ENCODE data around the gene EIF4E1B. TPM values are rescaled to one million over a fixed set of nuclear protein-coding genes. Genes with fewer than 3 reads are reported as not detected.

The EIF4E1B gene
- total and polyA plus RNA-seq, 4 donors, result not detected

- Histone ChIP-seq H3K9ac (ENCODE audit: low read depth in 1 of 2, low read length in 2 of 2) (no peak overlapping the region), H3K27me3 (ENCODE audit: control insufficient read depth in 4 of 4, insufficient read depth in 4 of 4, low read length in 3 of 4) (peaks cover 0 to 2% (median 0%) of the 10 kb centered on the region in 4 donors), H3K36me3 (ENCODE audit: control insufficient read depth in 4 of 4, insufficient read depth in 3 of 4, low read depth in 1 of 4, low read length in 3 of 4) (no peaks in the 10 kb centered on the region), H3K4me3 (ENCODE audit: low read depth in 1 of 3, low read length in 3 of 3) (no peak overlapping the region), H3K4me1 (ENCODE audit: control insufficient read depth in 4 of 4, insufficient read depth in 4 of 4, low read length in 3 of 4) (no peaks in the 10 kb centered on the region), H3K27ac (ENCODE audit: low read depth in 1 of 2, low read length in 2 of 2) (no peak overlapping the region), H3K9me3 (ENCODE audit: control insufficient read depth in 4 of 4, low read length in 3 of 4) (no peaks in the 10 kb centered on the region)
- DNase-seq (ENCODE audit: low spot score), result no peak
- no peak for TF ChIP-seq RXRA (IDR thresholded peaks at IDR 0.05)
- no peak for TF ChIP-seq CTCF (IDR thresholded peaks at IDR 0.05; ENCODE audit: low read depth, low read length, missing input control)
- no peak for TF ChIP-seq YY1 (IDR thresholded peaks at IDR 0.05)
- TF ChIP-seq RAD21 (IDR thresholded peaks at IDR 0.05), result no peak
- no peak for TF ChIP-seq JUND (IDR thresholded peaks at IDR 0.05)
- no peak for TF ChIP-seq GABPA (IDR thresholded peaks at IDR 0.05 in 1 of 2, conservative IDR thresholded peaks at IDR 0.05 in 1 of 2)
- no peak for TF ChIP-seq ATF3 (IDR thresholded peaks at IDR 0.05)
- no peak for TF ChIP-seq TAF1 (conservative IDR thresholded peaks at IDR 0.05)
- no peak for TF ChIP-seq REST (IDR thresholded peaks at IDR 0.05)
- TF ChIP-seq MAX (IDR thresholded peaks at IDR 0.05), result no peak
- no peak for TF ChIP-seq FOXA1 (IDR thresholded peaks at IDR 0.05)
- TF ChIP-seq SP1 (IDR thresholded peaks at IDR 0.05), result no peak
- TF ChIP-seq HNF4A (conservative IDR thresholded peaks at IDR 0.05), result no peak
- no peak for TF ChIP-seq NR2F2 (IDR thresholded peaks at IDR 0.05)
- TF ChIP-seq FOXA2 (IDR thresholded peaks at IDR 0.05), result no peak
- no peak for TF ChIP-seq ZBTB33 (IDR thresholded peaks at IDR 0.05)
- no peak for TF ChIP-seq HNF4G (IDR thresholded peaks at IDR 0.05)
- WGBS, result 80% methylated on average over 8 of the region's 8 CpGs
These were observed 40.0 kb downstream of the EIF4E1B start for GRCh38 chr5:176670449-176670848.

- Histone ChIP-seq H3K27me3 (ENCODE audit: control insufficient read depth in 4 of 4, insufficient read depth in 4 of 4, low read length in 3 of 4) (peaks cover 0 to 2% (median 0%) of the 10 kb centered on the region in 4 donors), H3K27ac (ENCODE audit: low read depth in 1 of 2, low read length in 2 of 2) (no peak overlapping the region), H3K36me3 (ENCODE audit: control insufficient read depth in 4 of 4, insufficient read depth in 3 of 4, low read depth in 1 of 4, low read length in 3 of 4) (no peaks in the 10 kb centered on the region), H3K4me3 (ENCODE audit: low read depth in 1 of 3, low read length in 3 of 3) (no peak overlapping the region), H3K9ac (ENCODE audit: low read depth in 1 of 2, low read length in 2 of 2) (no peak overlapping the region), H3K4me1 (ENCODE audit: control insufficient read depth in 4 of 4, insufficient read depth in 4 of 4, low read length in 3 of 4) (no peaks in the 10 kb centered on the region), H3K9me3 (ENCODE audit: control insufficient read depth in 4 of 4, low read length in 3 of 4) (no peaks in the 10 kb centered on the region)
- WGBS, result 80% methylated on average over 4 of the region's 4 CpGs
- no peak for DNase-seq (ENCODE audit: low spot score)
- no peak for TF ChIP-seq ZBTB33 (IDR thresholded peaks at IDR 0.05)
- no peak for TF ChIP-seq CTCF (IDR thresholded peaks at IDR 0.05; ENCODE audit: low read depth, low read length, missing input control)
- TF ChIP-seq REST (IDR thresholded peaks at IDR 0.05), result no peak
- no peak for TF ChIP-seq HNF4A (conservative IDR thresholded peaks at IDR 0.05)
These were observed 40.9 kb downstream of the EIF4E1B start for GRCh38 chr5:176671399-176671798.

All from liver (tissue), 9 donors.